Measurements from ENCODE around the gene CD200R1L.

The CD200R1L gene

GRCh38 chr3:112786002-112786590 lies 60.6 kb downstream of the CD200R1L start:
- ATAC-seq, result no peak

- no peak for ATAC-seq
These were observed 61.2 kb downstream of the CD200R1L start for GRCh38 chr3:112785321-112786001.

DNA sequence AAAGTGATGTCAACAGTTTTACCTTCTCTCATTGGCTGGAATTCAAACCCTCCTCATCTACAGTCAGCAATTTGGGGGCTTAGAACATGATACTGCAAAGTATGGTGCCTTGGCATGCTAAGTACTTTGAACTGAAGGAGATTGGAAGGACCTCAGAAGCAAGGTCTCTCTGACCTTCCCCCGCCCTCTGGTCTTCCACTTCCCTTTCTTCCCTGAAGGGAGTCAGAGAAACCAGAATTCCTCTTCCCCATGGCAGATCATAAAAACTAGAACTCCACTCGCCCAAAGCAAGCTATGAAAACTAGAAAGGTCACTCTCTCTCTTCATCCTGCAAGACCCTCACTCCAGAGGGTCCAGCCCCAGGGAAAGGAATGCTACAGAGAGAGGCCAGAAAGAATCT lies 64.2 kb downstream of the CD200R1L start:
- no peak for ATAC-seq

DNA sequence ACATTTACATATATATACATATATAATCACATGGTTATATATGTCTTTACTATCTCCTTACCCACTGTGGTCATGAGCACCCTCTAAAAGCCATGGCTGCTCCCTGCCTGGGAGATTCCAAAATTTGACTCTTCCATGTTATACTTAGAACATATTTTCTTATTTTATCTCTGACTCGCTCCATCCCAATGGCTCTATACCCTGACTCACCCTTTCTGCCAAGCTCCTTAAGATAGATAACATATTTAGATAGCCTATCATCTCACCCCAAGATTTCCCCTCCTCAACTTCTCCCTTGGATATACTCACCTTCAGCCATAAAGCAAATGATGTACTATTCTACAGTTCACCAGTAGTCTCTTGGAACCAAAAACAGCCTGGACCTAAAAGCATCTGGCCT lies 65.1 kb downstream of the CD200R1L start:
- ATAC-seq, result no peak

GRCh38 chr3:112779558-112780480 lies 66.8 kb downstream of the CD200R1L start:
- no peak for ATAC-seq

DNA sequence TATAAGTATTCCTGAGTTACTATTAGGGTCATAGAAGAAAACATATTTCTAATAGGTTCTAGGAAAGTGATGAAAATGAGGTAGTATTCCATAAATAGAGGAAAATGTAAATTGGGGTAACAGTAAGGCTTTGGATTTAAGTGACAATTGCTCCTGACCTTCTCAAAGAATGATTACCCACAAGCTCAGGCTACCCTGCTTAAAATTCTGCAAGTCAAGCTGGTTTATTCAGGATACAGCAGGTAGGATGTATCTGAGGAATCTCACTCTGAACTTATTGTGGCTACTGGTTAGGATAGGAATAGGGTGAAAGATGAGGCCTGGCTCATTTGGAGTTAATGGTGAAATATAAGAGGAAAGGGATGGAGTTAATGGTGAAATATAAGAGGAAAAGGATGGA lies 67.7 kb downstream of the CD200R1L start:
- no peak for ATAC-seq

DNA sequence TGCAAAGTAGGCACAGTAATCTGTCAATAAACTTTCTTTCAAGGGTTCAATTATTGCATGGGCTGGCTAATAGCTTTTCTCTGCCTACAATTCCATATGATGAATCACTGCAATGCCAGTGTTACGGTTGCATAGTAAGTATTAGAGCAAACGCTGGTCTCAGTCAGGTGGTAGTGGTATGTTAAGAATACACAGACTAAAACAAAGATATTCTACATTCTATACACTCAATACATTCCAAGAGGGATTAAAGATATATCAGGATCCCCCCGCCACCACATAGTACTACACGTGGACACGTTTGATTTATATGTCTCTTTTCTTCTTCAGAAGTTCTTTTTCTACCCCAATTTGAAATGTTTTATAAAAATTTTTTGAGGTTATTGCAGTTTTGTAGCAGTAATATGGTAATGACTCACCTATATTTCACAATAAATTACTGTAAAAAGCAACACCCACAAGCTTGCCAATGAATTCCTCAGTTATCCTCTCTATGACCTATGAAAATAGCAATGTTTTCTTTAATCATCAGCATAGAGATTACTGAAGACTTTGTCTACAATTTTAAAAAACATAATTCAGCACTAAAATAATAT lies 68.2 kb downstream of the CD200R1L start:
- no peak for ATAC-seq

- ATAC-seq, result no peak
These were observed 68.9 kb downstream of the CD200R1L start for GRCh38 chr3:112777811-112778210.

GRCh38 chr3:112776836-112777235 lies 69.8 kb downstream of the CD200R1L start:
- no peak for ATAC-seq

DNA sequence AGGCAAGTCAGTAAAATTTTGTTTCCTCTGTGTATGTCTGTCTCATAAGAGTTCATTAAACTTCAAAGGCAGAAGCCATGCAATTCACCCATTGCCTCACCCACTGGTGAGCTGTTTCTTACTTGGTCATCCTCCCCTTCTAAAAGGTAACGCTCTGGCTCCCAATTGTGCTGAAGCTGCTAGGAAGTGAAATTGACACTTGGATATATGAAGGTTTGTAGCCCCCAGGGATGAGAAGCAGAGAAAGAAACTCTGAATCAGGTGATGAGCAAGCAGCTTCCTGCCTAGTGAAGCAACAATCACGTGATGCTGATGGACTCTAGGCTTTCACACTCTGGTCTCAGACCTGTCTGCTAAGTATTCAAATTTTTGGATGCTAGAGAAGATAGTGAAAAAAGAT lies 70.7 kb downstream of the CD200R1L start:
- ATAC-seq, result peak in 1 of 2 donors; percentile 30

DNA sequence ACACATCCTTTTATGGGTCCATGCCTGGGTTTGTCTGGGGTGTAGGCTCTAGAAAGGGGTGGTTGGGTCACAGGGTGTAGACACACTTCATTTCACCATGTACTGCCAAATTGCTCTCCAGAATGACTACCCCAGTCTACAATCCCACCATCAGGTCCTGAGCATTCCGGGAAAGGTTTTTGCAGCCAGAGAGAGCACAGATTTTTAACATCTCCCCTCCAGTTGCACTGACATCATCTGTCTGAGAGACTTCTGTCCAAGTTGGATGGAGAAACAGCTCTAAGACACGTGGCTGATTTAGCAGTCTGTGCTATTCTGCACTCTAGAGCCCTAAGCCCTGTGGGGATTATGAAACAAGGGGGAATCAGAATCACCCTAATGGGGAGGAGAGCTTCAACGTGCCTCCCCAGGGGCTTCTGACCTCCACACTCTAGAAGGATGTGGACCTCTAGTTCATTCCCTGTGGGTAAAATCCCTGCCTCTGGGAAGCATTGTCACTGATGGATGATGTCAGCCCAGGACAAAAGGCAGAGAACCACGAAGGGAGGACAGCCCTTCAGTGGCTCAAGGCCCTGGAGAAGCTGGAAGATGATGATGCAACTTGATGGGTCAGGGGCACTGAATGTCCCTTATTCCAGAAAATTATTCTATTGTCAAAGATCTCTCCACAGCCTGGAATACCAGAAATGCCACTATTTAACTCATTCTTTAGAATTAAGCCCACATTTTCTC lies 71.5 kb downstream of the CD200R1L start:
- ATAC-seq, result no peak

DNA sequence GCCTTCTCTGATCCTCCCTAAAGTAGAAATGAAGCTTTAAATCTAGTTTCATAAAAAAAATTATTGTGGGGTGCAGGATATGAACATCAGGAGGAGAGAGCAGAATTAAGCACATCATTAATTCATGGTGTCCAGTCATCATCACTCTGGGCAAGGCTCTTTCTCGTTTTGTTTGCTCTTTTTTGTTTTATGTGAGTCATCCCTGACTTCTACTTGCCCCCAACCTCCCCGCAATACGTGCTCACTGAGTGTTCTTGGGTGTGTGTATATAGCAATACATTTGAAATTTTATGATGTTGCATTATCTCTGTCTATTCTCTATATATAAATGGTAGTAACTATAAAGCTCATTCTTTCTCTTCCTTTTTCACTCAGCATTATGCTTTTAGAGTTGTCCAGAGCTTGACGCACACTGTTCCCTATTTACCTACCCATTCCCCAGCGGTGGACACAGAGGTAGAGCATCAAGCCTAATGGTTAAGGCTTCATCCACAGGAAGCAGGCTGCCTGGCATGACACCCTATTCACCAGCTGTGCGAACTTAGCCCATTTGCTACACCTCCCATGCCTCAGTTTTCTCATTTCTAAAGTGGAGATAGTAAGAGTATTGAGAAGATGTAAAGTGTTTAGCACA lies 72.3 kb downstream of the CD200R1L start:
- peak; percentile 36 to 45 for ATAC-seq

DNA sequence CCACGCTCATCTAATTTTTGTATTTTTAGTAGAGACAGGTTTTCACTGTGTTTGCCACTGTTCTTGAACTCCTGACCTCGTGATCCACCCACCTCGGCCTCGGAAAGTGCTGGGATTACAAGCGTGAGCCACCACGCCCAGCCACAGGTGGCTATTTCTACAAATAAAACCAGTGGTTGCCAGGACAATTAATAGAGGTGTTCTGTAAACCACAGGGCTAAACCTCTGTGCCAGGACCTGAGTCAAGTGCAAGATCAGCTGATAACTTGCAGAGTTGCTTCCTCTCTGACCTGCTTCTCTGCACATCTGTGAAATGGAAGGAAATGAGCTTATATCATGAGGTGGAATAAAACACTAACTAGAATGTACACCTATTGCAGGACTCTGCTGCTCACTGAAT lies 72.8 kb downstream of the CD200R1L start:
- ATAC-seq, result peak; percentile 41 to 52

DNA sequence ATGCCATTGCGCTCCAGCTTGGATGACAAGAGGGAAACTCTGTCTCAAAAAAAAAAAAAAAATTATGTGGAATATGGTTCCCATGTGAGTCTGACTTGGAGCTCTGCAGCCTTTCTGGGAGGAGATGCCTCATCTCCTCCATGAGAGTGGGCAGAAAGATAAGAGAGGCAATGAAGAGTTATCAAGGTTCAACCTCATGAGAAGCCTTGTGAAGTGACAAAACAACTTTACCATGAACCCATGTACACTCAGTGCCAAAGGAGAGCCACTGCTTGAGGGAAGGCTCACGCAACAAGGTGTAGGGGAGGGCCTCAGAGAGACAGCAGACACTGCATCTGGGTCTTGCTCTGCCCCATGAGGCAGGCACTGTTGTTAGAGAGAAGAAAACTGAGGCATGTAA lies 75.7 kb downstream of the CD200R1L start:
- no peak for ATAC-seq

GRCh38 chr3:112770032-112770626 lies 76.5 kb downstream of the CD200R1L start:
- ATAC-seq, result peak in 1 of 2 donors; percentile 22

DNA sequence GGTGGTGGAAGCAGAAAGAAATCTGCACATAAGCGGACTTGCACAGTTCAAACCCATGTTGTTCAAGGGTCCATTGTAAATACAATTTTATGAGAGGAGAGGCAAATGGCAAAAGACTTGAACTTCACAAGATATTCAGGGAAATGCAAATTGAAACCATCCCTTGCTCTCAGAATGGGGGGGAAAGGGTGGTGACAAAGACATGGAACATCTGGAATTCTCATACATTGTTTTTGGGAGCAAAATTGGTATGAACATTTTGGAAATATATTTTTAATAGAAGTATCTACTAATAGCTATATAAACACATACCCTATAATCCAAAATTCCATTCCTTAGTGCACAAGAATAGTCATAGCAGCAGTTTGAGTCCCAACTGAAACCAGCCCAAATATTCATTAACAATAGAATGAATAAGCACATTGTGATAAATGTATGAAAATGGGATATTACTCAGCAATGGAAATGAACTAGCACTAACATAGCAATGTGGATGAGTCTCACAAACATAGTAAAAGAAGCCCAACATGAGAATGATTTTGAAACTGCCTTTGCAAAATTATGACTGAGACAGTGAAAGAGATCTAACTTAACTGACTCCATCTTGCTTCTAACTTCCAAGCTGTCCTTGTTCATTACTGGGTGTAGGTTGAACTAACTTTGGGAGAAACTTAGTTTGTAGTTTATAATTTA lies 77.2 kb downstream of the CD200R1L start:
- peak; percentile 40 to 62 for ATAC-seq

- no peak for ATAC-seq
These were observed 78.9 kb downstream of the CD200R1L start for GRCh38 chr3:112767777-112768176.

DNA sequence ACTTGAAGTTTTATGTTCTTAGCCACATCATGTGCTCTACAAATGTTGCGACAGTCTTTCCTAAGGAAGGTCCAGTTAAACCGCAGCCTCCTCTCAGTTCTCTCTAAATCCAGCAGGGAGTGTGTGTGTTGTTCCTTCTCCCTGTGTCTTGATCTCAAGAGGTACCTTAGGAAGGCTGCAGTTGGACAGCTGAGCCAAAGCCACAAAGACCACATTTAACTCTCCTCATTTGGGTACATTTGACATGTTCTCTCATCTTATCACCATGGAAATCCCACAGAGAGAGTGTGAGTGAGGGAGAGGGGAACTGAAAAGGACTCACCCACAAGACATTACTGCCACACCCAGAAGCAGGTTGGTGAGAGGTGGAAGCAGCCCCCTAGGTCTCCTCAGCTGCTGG lies 79.5 kb downstream of the CD200R1L start:
- no peak for ATAC-seq

Data from activated CD4-positive, CD25-positive, alpha-beta regulatory T cell treated with anti-CD3 and anti-CD28 coated beads, Interleukin-2, amount 50 U/mL, for 24 hours (primary cell).